ENCODE results near the gene IL22RA2.
A peak's percentile ranks its signal among the peaks of the same experiment; 100 is the strongest.

Gene IL22RA2

GRCh38 chr6:137191236-137191635 lies 17.8 kb upstream of the IL22RA2 start (continued):
- TF ChIP-seq OVOL3 (tag by site-specific recombination; IDR thresholded peaks at IDR 0.05) (no peak), ZNF140 (tag by site-specific recombination; IDR thresholded peaks at IDR 0.05) (no peak), ZBTB48 (tag by site-specific recombination; IDR thresholded peaks at IDR 0.05) (no peak)

- no peaks in the 10 kb centered on the region for H3K9me3 ChIP-seq (ENCODE audit: control insufficient read depth, insufficient read depth, low read depth, low read length)
- CTCF ChIA-PET = no interaction called here
- TF ChIP-seq ZNF302 (tag by site-specific recombination; IDR thresholded peaks at IDR 0.05; ENCODE audit: low read depth) = no peak
- no peak for TF ChIP-seq ZNF701 (tag by site-specific recombination; IDR thresholded peaks at IDR 0.05)
- TF ChIP-seq OSR2 (tag by site-specific recombination; IDR thresholded peaks at IDR 0.05) = no peak
- TF ChIP-seq GLIS1 (tag by site-specific recombination; IDR thresholded peaks at IDR 0.05) = no peak
- no peak for TF ChIP-seq ZNF645 (tag by site-specific recombination; IDR thresholded peaks at IDR 0.05)
- TF ChIP-seq ZBTB20 (tag by site-specific recombination; IDR thresholded peaks at IDR 0.05) = no peak
- no peak for TF ChIP-seq ZNF747 (tag by site-specific recombination; IDR thresholded peaks at IDR 0.05)
- no peak for TF ChIP-seq KLF1 (tag by site-specific recombination; IDR thresholded peaks at IDR 0.05)
- TF ChIP-seq MZF1 (tag by site-specific recombination; IDR thresholded peaks at IDR 0.05; ENCODE audit: borderline replicate concordance) = no peak
- TF ChIP-seq IKZF3 (tag by site-specific recombination; IDR thresholded peaks at IDR 0.05) = no peak
- H3K27ac ChIP-seq (ENCODE audit: extremely low read depth, low read depth, low read length) = no peak overlapping the region
- H3K4me1 ChIP-seq (ENCODE audit: control insufficient read depth, insufficient read depth, low read length) = no peaks in the 10 kb centered on the region
- H3K36me3 ChIP-seq (ENCODE audit: control insufficient read depth in 2 of 2, insufficient read depth in 1 of 2, low read length in 2 of 2) = no peaks in the 10 kb centered on the region
- POLR2A ChIA-PET = no interaction called here
- H3K4me3 ChIP-seq (ENCODE audit: low read depth, low read length) = no peak overlapping the region
These were observed 17.2 kb upstream of the IL22RA2 start for GRCh38 chr6:137190583-137191094.

- POLR2A ChIA-PET = no interaction called here
- H3K36me3 ChIP-seq (ENCODE audit: control insufficient read depth in 2 of 2, insufficient read depth in 1 of 2, low read length in 2 of 2) = no peaks in the 10 kb centered on the region
- CTCF ChIA-PET = no interaction called here
- no peaks in the 10 kb centered on the region for H3K9me3 ChIP-seq (ENCODE audit: control insufficient read depth, insufficient read depth, low read depth, low read length)
- no peak overlapping the region for H3K4me3 ChIP-seq (ENCODE audit: low read depth, low read length)
- H3K4me1 ChIP-seq (ENCODE audit: control insufficient read depth, insufficient read depth, low read length) = no peaks in the 10 kb centered on the region
- H3K27ac ChIP-seq (ENCODE audit: extremely low read depth, low read depth, low read length) = no peak overlapping the region
- TF ChIP-seq ZNF350 (tag by site-specific recombination; IDR thresholded peaks at IDR 0.05) (0 out of 2 replicates have a peak, but pooled peaks have one; percentile 44), ZNF776 (tag by site-specific recombination; IDR thresholded peaks at IDR 0.05; ENCODE audit: borderline replicate concordance) (no peak), ZBTB20 (tag by site-specific recombination; IDR thresholded peaks at IDR 0.05) (no peak), ZBTB44 (tag by site-specific recombination; IDR thresholded peaks at IDR 0.05) (no peak), ZNF184 (tag by site-specific recombination; IDR thresholded peaks at IDR 0.05) (0 out of 2 replicates have a peak, but pooled peaks have one; percentile 35), ZNF518A (tag by site-specific recombination; conservative IDR thresholded peaks at IDR 0.05; ENCODE audit: low read depth) (peak; percentile 49; the same call in 1 of the 2 replicates), ZNF549 (tag by site-specific recombination; IDR thresholded peaks at IDR 0.05) (peak; percentile 72), ZNF280D (tag by site-specific recombination; IDR thresholded peaks at IDR 0.05) (peak; percentile 77; the same call in 1 of the 2 replicates), ZNF626 (tag by site-specific recombination; IDR thresholded peaks at IDR 0.05) (0 out of 2 replicates have a peak, but pooled peaks have one; percentile 81), ATF2 (tag by site-specific recombination; IDR thresholded peaks at IDR 0.05; ENCODE audit: low read depth) (no peak)
These were observed 15.4 kb upstream of the IL22RA2 start for GRCh38 chr6:137188855-137189254.
